Lung (tissue), 12 donors: Measurements from ENCODE around the gene SLC25A36. TPM values are rescaled to one million over a fixed set of nuclear protein-coding genes. Genes with fewer than 3 reads are reported as not detected.

ENCODE experiments used
- ATAC-seq: fragments of 200-7000 bp; cut with Tn5 transposase; one replicate; pipeline ENCODE4 v1.9.1; 2020; ENCODE audit warnings: moderate number of reproducible peaks; ENCODE audit not compliant: insufficient read depth, low FRiP score
- DNase-seq, 3 donors: peaks; one replicate each; pipeline ENCODE4 v3.0.0-alpha.2; 2013 to 2017
- H3K27ac ChIP-seq, 2 donors: one replicate each; pipeline ENCODE4 v1.5.1; 2013; ENCODE audit warnings: mild to moderate bottlenecking in 2 of 2, moderate library complexity in 2 of 2, control low read depth in 1 of 2, inconsistent platforms in 1 of 2, low read depth in 1 of 2, low read length in 1 of 2
- H3K27me3 ChIP-seq, 3 donors: one replicate each; pipeline ENCODE4 v1.5.1; 2013; ENCODE audit warnings: low read length in 2 of 3; ENCODE audit not compliant: control insufficient read depth in 3 of 3, insufficient read depth in 3 of 3
- H3K36me3 ChIP-seq, 4 donors: one replicate each; pipeline ENCODE4 v1.5.1; 2013; ENCODE audit warnings: low read length in 4 of 4, mild to moderate bottlenecking in 1 of 4, moderate library complexity in 1 of 4; ENCODE audit not compliant: control insufficient read depth in 4 of 4, insufficient read depth in 4 of 4
- H3K4me1 ChIP-seq, 5 donors: one replicate each; pipeline ENCODE4 v1.5.1; 2013; ENCODE audit warnings: low read length in 5 of 5, mild to moderate bottlenecking in 2 of 5, moderate library complexity in 1 of 5; ENCODE audit not compliant: control insufficient read depth in 5 of 5, insufficient read depth in 5 of 5
- H3K4me3 ChIP-seq: one replicate; pipeline ENCODE4 v1.5.1; 2013; ENCODE audit warnings: mild to moderate bottlenecking, control low read depth, moderate library complexity
- H3K9ac ChIP-seq, 2 donors: one replicate each; pipeline ENCODE4 v1.5.1; 2013; ENCODE audit warnings: low read length in 2 of 2, control low read depth in 1 of 2; ENCODE audit not compliant: insufficient read depth in 1 of 2
- H3K9me3 ChIP-seq, 4 donors: one replicate each; pipeline ENCODE4 v1.5.1; 2013; ENCODE audit warnings: low read length in 3 of 4, mild to moderate bottlenecking in 1 of 4, moderate library complexity in 1 of 4; ENCODE audit not compliant: control insufficient read depth in 4 of 4, insufficient read depth in 3 of 4
- WGBS, 2 donors: extraction: QIAGEN DNeasy Blood & Tissue Kit; methylation state at CpG; one replicate each; pipeline ENCODE4 v1.1.7; 2013; 5-methylcytosine and 5-hydroxymethylcytosine counted together
- polyA plus RNA-seq, 2 donors: library from polyadenylated mRNA; stranded (reverse); fragments of 200-250 nt; gene quantifications; one replicate each; pipeline ENCODE4 v1.2.1, GENCODE V29; 2013
- total RNA-seq, 2 donors: library from RNA; depleted of rRNA in 1 of 2; stranded (reverse); fragments of >200 nt in 1 of 2; gene quantifications; one replicate each; pipeline ENCODE4 v1.2.1, GENCODE V29; 2014 to 2021
- TF ChIP-seq, protein P1 (sequence below): IDR thresholded peaks from 2 replicates; pipeline ENCODE4 v1.5.1; 2012; ENCODE audit warnings: mild to moderate bottlenecking; ENCODE audit errors: control extremely low read depth, extremely low read depth
- donor health status: control.
- donor health status: control.
- donor health status: Bipolar disorder and iron deficiency.
- donor health status: healthy.
- donor health status: DM: yes; HTN: yes; CAD: no.

SLC25A36 gene
- total and polyA plus RNA-seq, 4 donors, result 16.9 to 289 (median 55.2) TPM

DNA sequence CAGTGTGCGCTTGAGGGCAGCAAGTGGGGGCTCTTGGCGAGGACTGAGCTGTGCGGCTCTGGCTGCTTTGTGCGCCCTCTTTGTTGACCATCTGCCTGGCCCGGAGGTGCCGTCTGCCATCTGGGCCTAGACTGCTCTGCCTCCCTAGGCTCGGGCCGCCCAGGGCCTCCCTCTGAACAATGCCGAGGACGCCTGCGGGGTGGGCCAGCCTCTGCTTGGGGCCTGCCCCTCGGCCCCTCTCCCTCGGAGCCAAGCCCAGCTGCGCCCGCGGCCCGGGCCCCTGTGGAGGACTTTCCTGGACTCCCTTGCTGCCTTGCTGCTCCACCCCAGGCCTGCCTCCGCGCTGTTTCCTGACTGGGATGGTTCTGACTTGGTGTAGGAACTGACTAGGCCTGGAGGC is 77.6 kb downstream of the SLC25A36 start:
- no peak for ATAC-seq
- peaks cover 0 to 1% (median 0%) of the 10 kb centered on the region in 5 donors for H3K4me1 ChIP-seq
- H3K9ac ChIP-seq, result no peak overlapping the region
- TF ChIP-seq, protein P1, sequence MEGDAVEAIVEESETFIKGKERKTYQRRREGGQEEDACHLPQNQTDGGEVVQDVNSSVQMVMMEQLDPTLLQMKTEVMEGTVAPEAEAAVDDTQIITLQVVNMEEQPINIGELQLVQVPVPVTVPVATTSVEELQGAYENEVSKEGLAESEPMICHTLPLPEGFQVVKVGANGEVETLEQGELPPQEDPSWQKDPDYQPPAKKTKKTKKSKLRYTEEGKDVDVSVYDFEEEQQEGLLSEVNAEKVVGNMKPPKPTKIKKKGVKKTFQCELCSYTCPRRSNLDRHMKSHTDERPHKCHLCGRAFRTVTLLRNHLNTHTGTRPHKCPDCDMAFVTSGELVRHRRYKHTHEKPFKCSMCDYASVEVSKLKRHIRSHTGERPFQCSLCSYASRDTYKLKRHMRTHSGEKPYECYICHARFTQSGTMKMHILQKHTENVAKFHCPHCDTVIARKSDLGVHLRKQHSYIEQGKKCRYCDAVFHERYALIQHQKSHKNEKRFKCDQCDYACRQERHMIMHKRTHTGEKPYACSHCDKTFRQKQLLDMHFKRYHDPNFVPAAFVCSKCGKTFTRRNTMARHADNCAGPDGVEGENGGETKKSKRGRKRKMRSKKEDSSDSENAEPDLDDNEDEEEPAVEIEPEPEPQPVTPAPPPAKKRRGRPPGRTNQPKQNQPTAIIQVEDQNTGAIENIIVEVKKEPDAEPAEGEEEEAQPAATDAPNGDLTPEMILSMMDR, result no peak
- H3K27ac ChIP-seq, result no peak overlapping the region
- H3K9me3 ChIP-seq, result no peaks in the 10 kb centered on the region
- H3K27me3 ChIP-seq, result no peaks in the 10 kb centered on the region
- H3K4me3 ChIP-seq, result no peak overlapping the region
- DNase-seq, result no peak
- WGBS, 2 donors, result 94 to 97% methylated on average over 19 of the region's 19 CpGs
- H3K36me3 ChIP-seq, result no peaks in the 10 kb centered on the region

DNA sequence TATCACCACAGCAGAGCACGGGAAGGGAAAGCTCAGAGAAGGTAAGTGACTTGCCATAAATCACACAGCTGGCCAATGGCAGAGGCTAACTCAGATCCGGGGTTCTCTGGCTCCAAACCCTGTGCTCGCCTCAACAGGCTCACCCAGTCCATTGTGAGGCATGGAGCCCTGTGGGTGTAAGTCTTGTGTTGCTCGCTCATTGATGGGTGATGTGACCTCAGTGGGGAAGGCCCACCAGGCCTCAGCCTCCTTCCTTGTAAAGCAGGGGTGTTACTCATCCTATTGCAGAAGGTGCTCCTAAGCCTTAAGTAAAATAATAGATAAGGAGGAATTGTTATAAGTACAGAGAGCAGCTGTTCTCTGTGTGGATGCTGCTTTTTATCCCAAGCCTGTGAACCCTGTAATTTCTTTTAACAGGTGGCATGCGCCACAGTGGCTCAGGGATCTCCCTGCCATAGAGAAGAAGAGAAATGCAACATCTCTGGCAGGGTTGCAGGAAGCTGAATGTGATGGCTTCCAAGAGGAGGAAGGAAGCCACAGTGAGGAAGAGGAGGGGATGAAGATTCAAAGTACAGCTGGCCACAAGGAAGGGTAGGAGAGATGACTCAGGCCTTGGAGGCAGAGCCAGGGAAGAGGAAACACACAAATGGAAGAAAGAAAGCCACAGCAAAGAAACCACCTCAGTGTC is 78.7 kb downstream of the SLC25A36 start:
- WGBS, 2 donors, result 81 to 95% methylated on average over 5 of the region's 5 CpGs
- H3K4me3 ChIP-seq, result no peak overlapping the region
- TF ChIP-seq, protein P1, result no peak
- no peaks in the 10 kb centered on the region for H3K27me3 ChIP-seq
- H3K27ac ChIP-seq, result no peak overlapping the region
- no peak for DNase-seq
- H3K9ac ChIP-seq, result no peak overlapping the region
- no peak for ATAC-seq
- H3K4me1 ChIP-seq, result peaks cover 0 to 1% (median 0%) of the 10 kb centered on the region in 5 donors
- H3K36me3 ChIP-seq, result no peaks in the 10 kb centered on the region
- H3K9me3 ChIP-seq, result no peaks in the 10 kb centered on the region

DNA sequence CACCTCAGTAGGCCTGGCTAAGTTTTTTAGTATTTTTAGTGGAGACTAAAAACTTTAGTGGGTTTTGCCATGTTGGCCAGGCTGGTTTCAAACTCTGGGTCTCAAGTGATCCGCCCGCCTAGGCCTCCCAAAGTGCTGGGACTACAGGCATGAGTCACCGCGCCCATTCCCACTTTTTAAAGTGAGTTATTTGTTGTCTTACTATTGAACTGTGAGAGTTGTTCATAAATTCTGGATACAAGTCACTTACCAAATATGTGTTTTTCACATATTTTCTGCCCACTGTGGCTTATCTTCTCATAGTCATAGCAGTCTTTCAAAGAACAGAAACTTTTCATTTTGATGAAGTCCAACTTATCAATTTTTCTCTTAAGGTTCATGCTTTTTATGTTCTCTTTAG is 79.6 kb downstream of the SLC25A36 start:
- DNase-seq (no peak), ATAC-seq (no peak)
- TF ChIP-seq, protein P1, result no peak
- Histone ChIP-seq H3K27ac (no peak overlapping the region), H3K4me1 (no peaks in the 10 kb centered on the region), H3K9me3 (no peaks in the 10 kb centered on the region), H3K36me3 (no peaks in the 10 kb centered on the region), H3K27me3 (no peaks in the 10 kb centered on the region), H3K4me3 (no peak overlapping the region), H3K9ac (no peak overlapping the region)
- WGBS, 2 donors, result 98% methylated on average over 4 of the region's 4 CpGs

Other genes with a start within 250 kb of the SLC25A36 start
- gene SPSB4, start 109.5 kb downstream of the SLC25A36 start, total RNA-seq, result 1 to 10 TPM; 2.4 to 4.4 TPM
- under 1 TPM; 0.25 to 0.65 TPM for gene SPSB4, start 109.5 kb downstream of the SLC25A36 start, polyA plus RNA-seq